GM21717 (cell line): ENCODE data around the gene ANAPC16.

Experiments used
- ATAC-seq: cut with Tn5 transposase; IDR thresholded peaks from one replicate; pipeline ENCODE4 v1.9.1; 2021; ENCODE audit warnings: mild to moderate bottlenecking, moderate library complexity; ENCODE audit not compliant: unreplicated experiment

ANAPC16 gene

DNA sequence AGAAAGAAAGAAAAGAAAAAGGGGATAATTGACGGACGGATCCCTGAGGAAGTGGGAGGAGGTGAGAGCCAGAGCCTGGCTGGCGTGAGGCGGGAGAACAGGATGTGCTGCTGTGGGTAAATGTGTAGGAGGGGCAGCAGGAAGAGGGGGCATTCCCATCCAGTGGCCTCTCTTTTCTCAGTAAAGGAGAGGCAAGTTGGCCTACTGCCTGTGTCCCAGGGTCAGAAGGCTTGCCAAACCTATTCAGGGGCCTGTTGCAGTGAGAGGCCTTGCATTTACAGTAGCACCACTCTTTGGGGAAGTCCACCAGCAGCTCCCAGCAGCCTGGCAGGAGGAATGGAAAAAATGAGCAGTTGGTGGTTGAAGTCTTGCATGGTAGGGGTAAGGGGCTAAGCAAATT lies 26.9 kb downstream of the ANAPC16 start:
- no peak for ATAC-seq

DNA sequence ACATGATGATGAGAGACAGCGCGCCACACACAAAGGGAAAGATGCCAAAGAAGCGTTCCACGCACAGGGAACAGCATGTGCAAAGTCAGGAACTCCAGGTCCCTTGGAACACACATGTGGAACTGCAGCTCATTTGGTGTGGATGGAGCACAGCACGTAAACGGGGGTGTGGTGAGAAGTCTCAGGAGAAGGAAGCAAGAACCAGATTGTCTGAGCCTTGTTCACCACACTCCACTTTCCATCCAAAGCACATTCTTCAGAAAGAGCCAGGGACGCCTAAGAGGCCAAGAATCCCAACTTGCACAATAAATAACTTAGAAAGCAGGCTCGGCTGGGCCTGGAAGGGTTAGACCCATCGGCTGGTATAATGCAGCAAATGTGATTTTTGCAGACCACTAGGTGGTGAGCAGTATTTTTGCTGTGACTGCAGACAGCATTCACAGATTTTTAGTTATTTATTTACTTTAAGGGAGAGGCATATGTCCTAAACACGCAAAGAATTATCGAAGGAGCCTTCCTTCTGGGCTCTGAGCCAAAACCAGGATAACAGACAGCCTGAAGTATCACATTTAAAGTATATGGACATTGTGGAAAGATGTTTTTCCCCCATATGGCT lies 28.1 kb downstream of the ANAPC16 start:
- no peak for ATAC-seq

DNA sequence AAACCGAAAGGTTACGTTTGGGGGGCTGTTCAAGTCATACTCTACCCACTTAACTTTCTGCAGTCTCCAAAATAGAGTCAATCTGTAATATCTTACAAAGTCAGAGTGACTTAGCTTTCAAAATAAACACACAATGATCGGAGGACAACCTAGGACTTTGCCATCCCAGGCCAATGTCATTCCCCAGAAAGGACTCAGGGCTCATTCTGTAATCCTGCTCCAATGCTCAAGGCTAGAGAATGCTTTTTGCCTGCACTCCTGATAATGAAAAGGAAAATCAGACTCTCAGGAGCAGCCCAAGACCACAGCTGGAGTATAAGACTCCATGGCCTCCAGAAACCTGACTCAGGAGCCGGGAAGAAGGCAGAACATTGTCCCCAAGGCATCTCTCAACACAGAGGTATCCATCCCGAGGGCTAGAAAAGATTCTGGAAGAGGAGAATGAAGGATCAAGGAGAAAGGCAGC lies 28.8 kb downstream of the ANAPC16 start:
- no peak for ATAC-seq

DNA sequence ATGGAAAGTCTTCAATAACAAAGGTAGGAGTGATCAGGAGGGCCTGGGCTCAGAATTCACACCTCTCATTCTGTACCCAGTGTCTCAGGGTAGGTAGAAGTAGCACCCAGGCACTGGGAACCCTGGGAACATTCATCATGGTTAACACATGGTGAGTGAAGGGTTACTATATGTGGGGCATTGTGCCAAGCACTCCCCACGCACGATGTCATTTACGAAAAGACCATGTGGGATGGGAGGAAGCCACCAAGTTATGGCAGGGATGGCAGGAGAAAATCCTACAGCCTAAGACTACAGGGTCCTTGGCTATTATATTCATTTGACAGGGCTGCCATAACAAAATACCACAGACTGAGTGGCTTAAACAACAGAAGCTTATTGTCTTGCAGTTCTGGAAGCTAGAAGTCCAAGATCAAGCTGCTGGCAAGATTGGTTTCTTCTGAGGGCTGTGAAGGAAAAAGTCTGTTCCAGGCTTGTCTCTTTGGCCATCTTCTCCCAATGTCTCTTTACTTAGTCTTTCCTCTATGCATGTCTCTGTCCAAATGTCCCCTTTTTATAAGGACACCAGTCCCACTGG lies 30.2 kb downstream of the ANAPC16 start:
- ATAC-seq = no peak

DNA sequence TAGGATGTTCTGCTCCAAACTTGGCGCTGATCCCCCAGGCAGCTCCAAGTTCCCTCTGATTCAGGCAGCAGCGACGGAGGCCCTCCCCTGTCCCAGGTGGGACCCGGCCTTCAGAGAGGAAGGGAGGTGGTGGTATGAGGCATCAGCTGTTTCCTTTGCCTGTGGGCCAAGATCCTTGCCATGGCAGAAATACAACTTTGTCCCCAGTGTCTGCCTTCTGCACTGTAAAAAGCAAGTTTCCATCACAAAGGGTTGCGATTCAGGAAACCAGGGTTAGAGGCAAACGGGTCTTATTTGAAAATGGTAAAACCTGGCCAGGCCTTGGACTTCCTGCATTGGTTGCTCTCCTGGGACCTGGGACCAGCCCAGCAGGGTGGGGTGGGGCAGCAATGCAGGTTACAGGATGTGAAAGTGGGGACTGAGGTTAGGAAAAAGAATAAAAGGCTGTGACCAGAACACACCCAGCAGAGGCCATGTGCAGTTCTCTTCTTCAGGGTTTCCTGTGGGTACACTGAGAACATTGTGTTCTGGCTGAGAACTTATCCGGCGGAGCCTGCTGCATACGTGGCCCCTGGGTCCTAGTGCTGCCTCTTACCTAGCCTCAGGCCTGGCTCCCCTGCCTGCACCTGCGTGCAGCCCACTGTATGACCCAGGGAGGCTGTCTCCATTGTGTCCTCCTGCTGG lies 32.8 kb downstream of the ANAPC16 start:
- peak; percentile 70 for ATAC-seq

DNA sequence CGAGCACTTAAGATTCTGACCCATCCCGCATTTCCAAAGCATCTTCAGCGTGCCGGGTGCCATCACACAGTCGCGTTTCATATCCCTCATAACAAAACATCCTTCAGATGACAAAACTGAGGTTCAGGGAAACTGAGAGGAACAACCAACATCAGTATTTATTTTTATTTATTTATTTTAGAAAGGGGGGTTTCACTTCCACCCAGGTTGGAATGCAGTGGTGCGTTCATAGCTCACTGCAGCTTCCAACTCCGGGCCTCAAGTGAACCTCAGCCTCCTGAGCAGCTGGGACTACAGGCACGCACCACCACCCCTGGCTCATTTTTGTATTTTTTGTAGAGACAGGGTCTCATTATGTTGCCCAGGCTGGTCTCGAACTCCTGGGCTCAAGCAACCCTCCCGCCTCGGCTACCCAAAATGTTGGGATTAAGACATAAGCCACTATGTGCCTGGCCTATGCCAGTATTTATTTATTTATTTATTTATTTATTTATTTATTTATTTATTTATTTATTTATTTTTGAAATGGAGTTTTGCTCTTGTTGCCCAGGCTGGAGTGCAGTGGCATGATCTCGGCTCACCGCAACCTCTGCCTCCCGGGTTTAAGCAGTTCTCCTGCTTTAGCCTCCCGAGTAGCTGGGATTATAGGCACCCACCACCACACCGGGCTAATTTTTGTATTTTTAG lies 33.5 kb downstream of the ANAPC16 start:
- ATAC-seq = peak; percentile 13

DNA sequence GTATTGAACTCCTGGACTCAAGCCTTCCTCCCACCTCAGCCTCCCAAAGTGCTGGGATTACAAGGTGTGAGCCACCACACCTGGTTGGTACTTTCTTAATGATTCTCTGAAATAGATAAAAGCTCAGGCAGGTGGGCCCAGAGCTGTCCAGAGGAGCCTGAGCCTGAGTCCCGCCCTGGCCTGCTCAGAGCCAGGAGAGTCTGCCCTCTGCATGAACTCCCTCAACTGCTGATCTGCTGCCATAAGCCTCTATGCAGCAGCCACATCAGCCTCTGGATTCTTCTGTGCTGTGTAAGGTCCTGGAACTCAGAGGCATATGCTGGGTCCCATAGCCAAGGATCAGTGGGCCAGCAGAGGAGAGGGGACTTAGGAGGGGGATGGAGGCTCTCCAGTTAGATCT lies 34.9 kb downstream of the ANAPC16 start:
- ATAC-seq = no peak

DNA sequence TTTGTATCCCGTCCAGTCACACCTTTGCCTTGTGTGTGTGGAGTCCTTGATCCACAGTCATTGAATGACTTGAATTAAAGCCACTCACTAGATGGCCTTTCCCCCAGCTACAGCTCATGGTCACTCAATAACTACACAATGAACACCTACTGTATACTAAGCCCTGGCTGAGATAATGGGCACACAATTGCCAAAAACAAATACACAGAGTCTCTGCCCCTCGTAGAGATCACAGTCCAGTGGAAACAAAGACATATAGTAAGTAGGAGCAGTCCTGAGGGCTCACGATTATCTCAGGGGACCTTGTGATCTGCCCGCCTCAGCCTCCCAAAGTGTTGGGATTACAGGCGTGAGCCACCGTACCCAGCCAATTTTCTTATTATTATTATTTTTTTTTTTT lies 35.8 kb downstream of the ANAPC16 start:
- no peak for ATAC-seq

DNA sequence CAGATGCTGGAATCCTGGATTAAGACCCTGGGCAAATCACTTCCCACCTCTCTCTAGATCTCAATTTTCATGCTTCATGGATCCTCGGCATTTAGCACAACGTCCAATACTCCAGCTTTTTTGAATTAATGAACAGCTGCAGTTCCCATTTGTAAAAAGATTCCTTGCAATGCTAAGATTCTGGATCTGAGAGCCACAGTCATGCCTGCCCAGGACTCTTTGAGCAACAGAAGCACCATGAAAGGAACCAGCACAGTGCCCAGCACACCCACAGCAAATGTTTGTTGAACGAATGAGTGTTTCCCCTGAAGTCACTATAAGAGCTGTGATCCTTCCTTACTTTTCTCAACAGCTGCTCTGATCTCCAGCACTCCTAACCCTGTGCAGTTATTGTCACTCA lies 37.2 kb downstream of the ANAPC16 start:
- no peak for ATAC-seq

DNA sequence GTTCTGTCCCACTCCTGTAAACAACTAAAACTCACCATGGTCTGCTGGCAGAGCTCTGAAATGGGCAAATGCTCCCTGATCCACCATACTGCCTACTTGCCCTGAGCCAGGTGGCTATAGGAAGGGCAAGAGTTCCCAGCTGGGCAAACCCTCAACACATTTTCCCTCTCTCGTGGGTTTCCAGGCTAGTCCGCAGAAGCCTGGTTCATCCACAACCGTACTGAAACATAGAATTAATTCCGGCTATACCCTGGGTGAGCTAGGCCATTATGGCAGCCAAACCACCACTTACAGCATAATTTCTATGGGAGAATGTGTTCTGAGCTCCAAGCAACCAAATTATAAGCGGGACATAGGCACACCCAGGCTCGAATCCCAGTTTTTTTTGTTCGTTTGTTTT lies 37.8 kb downstream of the ANAPC16 start:
- ATAC-seq = no peak

DNA sequence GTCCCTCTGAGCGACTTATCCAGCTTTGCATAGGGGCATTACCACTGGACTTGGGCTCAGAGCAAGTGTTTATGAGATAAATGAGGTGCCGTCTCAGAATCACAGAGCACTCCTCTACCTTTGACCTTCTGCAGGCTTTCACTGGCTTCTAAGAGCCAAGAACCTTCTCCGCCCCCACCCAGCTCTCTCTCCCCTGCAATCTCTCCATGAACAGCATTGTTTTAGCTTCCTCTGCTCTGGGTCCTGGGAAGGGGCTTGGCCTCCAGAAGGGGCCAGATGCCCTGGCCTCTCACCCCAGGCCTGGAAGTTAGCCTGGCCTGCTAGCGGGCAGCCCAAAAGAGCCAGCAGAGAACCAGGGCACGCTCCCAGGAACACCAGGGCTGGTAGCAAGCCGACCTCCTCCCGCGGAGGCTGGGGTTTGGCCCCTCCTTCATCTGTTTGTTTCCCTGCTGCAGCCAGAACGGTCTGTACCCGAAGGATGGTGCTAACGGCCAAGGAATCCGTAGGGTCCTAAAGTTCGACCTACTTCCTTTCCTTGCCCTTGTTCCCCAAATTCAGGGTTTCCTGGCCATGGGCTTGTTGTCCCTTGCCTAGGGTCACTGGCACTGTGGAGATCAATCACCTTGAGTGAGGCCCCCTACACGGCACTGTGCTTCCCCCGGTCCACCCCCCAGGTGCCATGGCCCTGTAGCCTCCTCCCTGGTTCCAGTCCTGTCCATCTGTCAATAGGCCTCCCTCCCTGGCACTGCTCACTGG lies 39.2 kb downstream of the ANAPC16 start:
- ATAC-seq = no peak

DNA sequence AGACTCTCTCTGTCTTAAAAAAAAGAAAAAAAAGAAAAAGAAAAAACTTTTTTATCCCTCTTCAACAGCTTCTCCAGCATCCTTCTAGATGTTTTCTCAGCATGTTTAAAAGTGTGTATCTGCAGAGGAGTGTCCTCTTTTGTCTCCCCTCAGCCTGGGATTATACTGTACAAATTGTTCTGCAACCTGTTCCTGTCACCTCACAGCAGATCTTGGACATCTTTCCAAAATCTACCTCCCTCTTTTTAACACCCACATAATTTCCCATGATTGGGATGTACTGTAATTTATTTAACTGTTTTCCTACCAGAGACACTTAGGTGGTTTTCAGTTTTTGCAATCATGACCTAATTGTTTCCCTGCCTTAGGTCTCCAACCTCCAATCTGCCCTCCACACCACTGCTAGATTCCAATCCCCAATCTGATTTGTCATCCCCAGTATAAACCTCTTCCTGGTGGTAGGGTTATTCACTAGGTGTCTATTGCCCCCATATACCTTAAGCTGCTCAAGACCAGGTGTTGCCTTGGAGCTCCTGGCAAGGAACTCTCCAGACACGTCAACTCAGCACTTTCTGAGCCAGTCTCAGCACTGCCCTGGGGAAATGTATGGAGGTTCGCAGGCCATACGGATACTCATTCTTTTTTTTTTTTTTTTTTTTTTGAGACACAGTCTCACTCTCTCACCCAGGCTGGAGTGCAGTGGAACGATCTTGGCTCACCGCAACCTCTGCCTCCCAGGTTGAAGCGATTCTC lies 40.3 kb downstream of the ANAPC16 start:
- ATAC-seq = no peak

DNA sequence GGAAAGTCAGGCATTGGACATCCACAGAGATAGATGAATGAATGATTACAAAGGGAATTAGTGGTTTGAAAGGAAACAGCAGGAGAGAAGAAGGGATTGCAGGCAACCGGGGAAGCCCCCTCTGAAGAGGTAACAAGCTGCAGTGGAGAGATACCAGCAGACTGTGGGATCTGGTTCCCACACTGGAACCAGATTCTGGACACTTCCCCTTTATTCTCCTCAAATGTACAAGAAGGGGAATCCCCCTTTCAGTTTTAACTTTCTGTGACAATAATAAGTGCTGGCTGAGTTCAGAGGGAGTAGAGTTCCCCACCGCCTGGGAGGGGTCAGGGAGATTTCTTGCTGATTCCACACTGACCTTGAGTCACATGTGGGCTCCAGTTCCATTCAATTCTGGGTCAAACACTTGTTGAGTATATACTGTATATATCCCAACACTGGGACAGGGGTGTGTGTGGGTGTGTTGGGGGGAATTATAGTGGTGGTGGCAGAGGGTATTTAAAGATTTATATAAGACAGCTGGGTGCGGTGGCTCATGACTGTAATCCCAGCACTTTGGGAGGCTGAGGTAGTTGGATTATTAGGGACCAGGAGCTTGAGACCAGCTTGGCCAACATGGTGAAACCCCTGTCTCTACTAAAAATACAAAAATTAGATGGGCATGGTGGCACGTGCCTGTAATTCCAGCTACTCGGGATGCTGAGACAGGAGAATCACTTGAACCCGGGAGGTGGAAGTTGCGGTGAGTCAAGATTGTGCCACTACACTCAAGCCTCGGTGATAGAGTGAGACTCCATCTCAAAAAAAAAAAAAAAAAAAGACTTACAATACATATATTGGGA lies 41.5 kb downstream of the ANAPC16 start:
- ATAC-seq = no peak

DNA sequence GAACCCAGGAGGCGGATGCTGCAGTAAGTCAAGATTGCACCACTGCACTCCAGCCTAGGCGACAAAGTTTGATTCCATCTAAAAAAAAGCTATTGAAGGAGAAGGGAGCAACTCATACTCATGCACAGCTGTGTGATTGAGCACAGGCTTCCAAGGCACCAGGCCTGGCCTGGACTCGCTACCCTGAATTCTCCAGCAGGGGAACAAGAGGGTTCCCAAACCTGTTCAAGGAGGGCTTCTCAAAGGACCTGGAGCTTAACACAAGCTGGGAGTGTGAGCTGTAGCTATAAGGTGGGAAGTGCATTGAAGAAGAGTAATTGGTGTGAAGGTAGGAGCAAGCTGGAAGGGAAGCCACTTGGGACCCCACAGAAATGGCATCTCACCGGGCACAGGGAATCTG lies 42.8 kb downstream of the ANAPC16 start:
- ATAC-seq = no peak

DNA sequence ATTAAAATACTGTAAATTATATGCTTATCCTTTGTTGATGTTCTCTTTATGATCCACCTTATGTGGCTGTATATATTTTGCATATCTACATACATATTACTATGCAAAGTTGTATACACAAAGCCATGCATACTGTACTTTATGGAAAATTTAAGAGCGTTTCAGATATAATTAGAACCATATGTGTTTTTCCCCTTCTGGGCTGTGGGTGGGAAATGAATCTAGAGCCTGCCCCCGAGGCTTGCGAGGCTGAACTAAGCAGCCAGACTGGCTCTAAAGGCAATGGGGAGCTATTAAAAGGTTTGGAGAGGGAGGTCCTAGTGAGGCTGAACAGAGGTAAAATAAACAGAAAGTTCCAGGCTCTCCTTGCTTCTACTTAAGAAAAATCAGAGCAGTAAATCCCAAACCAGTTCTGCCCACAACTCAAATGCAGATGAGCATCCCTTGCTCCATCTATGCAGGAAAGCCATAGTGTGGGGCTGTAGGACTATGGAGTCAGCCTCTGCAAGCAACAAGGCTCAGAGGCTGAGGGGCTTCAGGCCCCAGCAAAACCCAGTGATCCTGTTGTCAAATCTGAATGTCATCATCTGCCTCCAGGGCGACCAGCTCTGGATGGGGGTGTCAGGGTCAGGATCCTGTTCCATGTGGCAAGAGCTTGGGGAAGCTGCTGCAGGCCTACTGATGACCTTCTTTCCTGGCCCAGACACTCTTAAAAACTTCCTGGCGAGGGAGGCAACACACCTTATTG lies 43.9 kb downstream of the ANAPC16 start:
- no peak for ATAC-seq

DNA sequence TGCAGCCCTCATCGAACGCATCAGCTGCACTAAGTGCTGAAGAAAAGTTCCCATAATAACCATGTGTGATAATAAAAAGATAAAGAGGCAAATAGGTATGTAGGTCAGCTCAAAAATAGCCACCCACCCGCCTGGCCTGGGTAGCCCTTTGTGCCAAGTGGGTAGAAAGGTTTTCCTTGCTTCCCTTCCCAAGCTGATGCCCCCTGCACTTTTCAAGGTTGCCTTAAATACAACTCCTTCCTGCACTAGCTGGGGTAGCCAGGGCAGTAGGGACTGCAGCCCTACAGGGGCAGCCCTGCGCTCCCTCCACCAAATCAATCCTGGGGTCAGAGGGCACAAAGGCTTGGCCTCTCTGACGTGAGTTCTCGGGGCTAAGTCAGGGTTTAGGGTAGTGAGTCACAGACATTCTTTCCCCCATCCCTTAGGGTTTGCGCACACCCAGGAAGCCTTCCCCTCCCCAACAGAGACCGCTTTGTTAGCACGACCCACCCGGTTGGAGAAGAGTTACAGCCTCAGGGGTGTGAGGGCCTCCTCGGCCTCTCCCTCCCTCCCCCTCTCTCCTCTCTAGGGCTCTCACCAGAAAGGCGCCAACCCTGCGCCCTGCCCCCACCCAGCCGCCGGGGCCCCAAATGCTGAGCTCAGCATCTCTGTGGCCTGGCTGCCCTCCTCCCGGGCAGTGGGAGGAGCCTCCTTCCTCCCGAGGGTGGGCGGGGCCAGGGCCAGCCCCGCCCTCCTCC lies 44.6 kb downstream of the ANAPC16 start:
- peak; percentile 52 for ATAC-seq

DNA sequence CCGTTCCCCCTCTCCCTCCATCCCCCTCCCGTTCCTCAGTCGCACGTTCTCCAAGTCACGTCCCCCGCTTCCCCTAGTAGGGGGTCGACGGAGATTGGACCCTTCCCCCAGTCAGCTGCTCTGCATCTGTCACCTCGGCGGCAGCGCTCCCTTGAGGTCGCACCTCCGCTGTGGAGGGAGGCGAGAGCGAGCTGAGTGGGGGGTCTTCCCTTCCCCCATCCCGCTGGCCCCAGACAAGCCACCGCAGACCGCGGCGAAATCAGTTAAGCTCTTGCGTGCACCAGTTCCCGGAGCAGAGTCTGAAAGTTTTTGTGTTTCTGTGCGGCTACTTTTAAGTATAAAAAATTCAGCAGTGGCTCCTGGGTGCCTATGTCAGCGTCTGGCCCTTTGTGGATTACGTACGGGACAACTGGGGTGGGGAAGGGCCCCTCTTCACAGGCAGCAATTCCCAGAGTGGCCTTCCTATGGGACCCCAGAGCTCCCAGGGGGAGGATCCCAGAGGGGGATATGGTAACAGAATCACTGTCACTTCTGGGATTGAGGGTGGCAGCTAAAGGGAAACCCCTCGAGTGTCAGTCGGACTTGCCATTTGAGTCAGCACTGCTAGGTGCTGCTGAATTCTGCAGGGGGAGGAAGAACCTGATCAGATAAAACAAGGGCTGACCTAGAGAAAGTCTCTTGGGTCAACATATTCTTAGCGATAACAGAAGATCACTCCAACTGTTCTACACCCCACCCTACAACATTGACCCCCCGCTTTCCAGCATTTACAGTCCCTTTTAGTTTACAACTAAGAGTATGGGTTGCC lies 45.4 kb downstream of the ANAPC16 start:
- ATAC-seq = peak; percentile 38
